TTC549 (cell line): ENCODE data around the gene ME3.

Source experiments
- FAIRE-seq: peaks from 2 replicates; lab custom pipeline; 2012; peaks lifted over from hg19 to GRCh38; lab: Jason Lieb, UNC

Gene ME3

GRCh38 chr11:86672007-86672621 is at the start of gene ME3:
Gene ME3, minus strand, starts transcription at chr11:86672616.
- no peak for FAIRE-seq

DNA sequence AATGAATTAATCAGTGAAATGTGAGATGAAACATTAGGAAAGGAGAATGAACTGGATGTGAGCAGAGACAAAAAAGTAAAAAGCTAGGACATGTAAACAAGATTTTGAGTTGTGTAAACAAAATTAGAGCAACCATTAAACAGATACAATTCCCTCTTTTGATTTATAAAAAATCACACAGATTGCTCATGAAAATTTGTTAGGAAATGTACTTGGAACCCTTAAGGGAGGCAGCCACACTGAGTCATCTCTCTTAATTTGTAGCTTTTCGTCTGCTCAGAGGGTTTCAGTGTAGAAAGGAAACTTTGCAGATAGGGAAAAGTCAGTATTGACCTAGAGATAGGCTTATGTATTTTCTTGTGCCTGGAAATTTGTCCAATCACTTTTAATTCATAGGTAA is 49.6 kb upstream of the ME3 start:
- FAIRE-seq = no peak

DNA sequence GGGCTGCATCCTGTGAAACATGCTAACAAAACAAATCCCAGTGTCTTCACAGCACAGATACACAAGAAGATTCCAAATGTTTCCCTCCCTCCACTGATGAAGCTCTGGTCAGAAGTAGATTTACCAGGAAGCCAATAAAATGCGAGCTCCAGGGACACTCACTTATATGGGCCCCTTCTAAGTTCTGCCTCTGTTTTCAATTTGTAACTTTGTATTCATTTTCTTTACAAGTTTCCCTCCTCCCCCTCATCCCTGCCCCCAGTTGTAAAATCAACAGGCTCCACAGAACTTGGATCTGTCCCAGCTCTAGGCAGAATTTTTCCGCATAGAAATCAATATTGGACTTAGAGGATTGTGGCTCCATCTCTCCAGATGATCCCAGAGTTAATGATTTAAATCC is 48.1 kb upstream of the ME3 start:
- no peak for FAIRE-seq

GRCh38 chr11:86719781-86720463 is 47.5 kb upstream of the ME3 start:
- no peak for FAIRE-seq

DNA sequence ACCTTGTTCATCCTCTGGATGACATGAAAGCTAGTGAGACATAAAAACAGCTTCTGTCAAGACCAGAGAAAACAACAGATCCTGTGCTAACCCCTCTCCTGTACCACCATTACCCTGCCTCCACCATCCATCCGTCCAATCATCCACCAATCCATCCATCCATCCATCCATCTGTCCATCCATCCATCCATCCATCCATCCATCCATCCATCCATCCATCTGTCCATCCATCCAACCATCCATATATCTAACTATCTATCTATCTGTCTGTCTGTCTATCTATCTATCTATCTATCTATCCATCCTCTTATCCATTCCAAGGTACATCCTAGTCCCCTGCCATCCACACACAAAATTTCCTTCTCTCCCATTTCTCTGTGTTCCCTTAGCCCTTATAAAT is 46.6 kb upstream of the ME3 start:
- FAIRE-seq = no peak

DNA sequence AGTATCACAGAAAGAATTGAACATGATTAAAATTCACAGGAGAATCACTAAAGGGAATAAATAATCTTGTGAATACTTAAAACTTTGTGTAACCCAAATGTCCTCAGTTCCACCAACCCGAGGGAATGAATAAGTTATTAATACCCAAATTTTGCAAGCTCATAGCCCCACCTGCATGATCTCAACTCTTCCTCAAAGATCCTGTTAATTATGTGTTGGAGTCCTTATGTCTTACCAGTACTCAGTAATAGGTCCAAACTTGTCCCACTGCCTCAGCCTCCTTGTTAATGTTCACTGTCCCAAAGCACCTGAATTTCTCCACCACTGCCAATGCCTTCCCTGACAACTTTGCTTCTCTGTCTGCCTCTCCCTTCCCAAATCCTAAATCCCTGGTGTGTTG is 46.1 kb upstream of the ME3 start:
- no peak for FAIRE-seq

GRCh38 chr11:86717817-86718501 is 45.5 kb upstream of the ME3 start:
- no peak for FAIRE-seq

DNA sequence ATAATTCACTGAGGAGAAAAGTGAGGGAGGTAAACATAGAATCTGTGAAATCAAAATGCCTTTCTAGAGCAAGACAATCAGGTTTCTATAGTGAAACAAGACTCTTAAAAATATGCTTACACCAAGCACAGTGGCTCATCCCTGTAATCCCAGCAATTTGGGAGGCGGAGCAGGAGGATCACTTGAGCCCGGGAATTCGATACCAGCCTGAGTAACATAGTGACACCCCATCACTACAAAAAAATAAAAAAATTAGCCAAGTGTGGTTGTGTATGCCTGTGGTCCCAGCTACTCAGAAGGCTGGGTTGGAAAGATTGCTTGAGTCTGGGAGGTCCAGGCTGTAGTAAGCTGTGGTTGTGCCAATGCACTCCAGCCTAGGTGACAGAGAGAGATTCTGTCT is 43.2 kb upstream of the ME3 start:
- no peak for FAIRE-seq

- no peak for FAIRE-seq
Observed at GRCh38 chr11:86713552-86713951, 41.1 kb upstream of the ME3 start.

- FAIRE-seq = peak; percentile 25
Observed at GRCh38 chr11:86710936-86711335, 38.5 kb upstream of the ME3 start.

GRCh38 chr11:86708669-86709068 is 36.3 kb upstream of the ME3 start:
- no peak for FAIRE-seq

DNA sequence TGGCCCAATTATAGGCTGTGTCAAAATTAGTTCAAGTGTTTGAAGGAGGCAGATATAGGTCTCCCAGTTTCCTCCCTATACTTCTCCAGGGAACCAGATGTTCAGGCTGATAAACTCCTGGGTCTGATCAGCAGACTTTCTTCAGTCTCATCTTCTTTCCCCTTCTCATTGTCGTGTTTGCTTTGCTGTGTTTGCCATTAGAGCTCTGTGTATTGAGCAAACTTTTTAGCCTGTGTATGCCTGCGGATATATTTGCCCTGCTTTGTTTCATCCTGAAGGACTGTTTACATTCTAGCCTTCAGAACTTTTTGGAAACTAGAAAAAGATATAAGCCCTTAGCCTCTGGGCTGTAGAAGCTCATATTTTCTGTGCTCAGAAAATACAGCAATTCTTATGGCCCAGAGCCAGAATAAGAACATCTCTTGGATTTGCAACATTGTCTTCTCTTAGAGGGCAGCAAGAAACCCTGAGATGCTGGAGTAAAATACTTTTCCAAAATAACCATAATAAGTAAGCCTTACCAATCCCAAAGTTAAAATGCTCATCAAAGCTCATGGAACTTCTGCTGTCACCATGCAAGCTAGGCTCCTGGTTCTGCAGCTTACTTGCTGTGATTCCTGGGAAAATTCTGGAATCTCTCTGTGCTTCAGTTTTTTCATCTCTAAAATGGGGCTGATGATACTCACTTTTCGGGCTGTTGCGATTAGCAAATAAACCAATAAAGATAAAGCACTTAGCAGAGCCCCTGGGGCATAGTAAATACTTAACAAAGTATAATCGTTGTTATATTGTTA is 34.1 kb upstream of the ME3 start:
- FAIRE-seq = no peak

- FAIRE-seq = no peak
Observed at GRCh38 chr11:86704710-86705109, 32.3 kb upstream of the ME3 start.

GRCh38 chr11:86703987-86704386 is 31.6 kb upstream of the ME3 start:
- no peak for FAIRE-seq

DNA sequence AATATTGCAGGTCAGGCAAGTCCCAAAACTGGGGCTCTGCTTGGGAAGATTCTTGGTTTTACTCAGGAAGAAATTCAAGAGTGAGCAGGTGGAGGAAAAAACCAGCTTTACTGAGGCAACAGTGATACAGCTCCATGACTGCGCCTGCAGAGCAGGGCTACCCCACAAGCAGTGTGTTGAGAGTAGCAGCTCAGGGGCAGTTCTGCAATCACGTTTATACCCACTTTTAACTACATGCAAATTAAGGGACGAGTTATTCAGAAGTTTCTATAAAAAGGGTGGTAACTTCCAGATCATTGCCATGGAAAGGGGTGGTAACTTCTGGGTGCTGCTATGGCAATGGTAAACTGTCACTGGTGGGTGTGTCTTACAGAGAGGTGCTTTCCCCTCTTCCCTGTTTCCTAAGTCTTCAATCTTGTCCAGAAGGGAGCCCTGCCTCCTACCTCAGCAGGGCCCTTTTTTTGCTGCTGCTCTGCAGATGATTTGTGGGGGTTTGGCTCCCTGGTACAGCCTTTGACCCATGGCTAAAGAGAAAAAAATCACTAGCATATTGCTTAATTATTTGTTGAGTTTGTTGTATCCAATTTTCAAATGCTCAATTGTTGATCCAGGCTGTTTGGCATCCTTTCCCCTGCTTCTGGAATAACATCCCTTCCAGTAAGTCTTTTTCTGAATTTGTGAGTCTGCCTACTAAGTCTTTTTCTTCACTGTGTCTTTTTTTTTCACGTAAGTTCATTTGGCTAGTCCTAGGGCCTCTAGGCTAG is 30.0 kb upstream of the ME3 start:
- FAIRE-seq = no peak

DNA sequence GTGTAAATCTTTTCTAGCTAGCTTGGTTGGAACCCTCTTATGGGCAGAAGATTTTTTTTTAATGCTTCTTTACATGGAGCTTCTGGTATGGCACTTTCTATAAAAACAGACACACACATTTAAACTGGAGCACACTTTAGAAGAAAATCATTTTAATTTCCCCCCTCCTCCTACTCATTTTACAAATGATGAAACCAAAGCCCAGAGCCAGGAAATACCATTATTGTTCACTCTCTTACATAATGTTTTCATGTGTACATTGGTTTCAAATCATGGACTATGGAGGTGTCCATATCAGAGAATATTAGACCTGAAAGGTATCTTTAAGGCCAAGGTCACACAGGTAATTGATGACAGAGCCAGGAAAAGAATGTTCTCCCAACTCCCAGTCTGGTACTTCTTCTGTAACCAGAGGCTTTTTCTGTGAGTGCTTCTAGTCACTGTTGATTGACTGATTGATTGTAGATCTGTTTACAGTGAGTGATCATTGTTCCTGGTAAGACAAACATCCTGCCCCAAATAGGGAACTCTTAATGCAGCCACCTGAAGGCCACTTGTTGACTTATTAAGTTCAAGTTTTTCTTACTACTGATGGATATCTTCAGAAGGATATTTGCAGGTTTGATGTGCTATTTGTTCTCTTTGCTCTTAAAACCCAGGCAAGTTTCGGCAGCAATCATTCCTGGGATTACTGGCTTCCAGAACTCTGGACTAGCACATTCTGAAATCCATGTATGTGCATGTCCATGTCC is 26.8 kb upstream of the ME3 start:
- no peak for FAIRE-seq

- FAIRE-seq = no peak
Observed at GRCh38 chr11:86698639-86699038, 26.2 kb upstream of the ME3 start.

DNA sequence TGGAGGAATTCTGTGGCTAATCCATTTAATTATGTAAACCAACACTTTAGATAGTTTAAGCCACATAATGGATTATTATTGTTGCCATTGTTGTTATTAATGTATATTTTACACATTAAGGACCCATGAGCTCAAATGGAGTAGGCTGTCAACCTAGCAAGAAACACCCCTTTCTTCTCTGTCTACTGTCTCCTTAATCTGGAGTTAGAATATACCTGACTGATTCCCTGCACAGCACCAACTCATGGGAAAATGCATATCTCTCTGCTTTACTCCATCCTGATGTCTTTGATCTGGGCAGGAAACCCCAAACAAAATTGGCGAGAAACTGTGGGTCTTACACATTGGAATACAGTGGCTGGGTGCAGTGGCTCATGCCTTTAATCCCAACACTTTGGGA is 24.0 kb upstream of the ME3 start:
- no peak for FAIRE-seq

- FAIRE-seq = no peak
Observed at GRCh38 chr11:86696004-86696403, 23.6 kb upstream of the ME3 start.

- FAIRE-seq = no peak
Observed at GRCh38 chr11:86695373-86695772, 23.0 kb upstream of the ME3 start.

DNA sequence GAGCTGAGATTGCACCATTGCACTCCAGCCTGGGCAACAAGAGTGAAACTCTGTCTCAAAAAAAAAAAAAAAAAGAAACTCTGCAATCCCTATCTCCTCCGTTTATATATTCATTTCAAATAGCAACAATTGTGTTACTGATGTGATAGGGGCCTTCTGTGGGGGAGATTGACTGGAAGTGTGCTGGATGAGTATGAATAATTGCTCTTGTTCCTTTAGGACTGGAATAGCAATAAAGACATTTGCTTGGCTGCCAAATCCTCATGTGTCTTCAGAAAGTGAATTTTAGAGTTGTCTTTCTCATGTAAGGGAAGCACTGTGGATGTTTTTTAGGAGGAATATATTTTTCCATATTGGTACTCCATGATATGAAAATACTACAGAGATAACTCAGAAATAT is 21.1 kb upstream of the ME3 start:
- no peak for FAIRE-seq

DNA sequence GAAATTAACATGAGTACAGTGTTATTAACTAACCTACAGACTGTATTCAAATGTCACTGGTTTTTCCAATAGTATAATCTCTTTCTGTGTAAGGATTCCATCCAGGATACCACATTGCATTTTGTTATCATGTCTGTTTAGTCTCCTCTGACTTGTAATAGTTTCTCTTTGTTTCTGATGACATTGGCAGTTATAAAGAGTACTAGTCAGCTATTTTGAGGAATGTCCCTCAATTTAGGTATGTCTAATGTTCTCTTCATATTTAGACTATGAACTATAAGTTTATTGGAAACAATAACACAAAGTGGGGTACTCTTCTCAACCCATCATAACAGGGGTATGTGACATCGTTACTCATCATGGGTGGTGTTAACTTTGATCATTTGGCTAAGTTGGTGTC is 20.3 kb upstream of the ME3 start:
- FAIRE-seq = no peak
